ENCODE data around the gene PCP4. TPM values are rescaled to one million over a fixed set of nuclear protein-coding genes. Genes with fewer than 3 reads are reported as not detected.

PCP4 gene
- total RNA-seq, 1 experiment from 2014 or later, result not detected

DNA sequence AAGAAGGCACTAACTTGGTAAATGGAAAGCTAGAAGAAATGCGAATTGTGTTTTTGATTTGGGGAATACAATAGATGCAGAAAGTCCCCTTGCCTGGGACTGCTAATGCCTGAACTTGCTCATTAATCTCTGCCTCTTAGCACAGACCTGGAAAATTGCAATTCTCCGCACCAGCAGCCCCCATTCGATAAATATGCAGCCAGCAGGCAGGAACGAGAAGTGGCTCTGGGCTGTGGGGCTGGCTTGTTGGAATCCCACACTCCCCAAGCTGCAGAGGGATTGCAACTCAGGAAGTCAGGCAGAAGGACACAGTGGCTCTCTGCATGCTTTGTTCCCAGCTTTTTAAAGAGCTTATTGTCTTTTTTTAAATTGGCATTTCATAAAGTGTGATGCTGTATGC, 51.3 kb downstream of the PCP4 start:
- DNase-seq (ENCODE audit: low read depth), result no peak

DNA sequence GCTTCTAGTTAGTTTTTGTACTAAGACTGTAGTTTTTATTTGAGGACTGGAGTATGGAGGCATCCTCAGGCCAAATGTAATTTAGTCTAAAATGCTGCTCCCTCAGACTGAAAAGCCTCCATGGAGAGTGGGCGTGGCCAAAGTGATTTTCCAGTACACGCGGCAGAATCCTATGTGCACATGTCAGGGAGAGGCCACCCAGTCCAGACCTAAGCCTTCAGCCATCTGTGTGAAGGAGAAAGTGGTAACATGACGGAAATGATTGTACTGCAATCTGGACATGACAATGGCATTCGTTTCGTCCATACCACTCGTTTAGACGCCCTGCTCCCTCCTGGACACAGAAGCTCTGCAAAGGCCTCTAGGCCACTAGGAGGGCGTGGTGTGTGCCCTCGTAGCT, 56.2 kb downstream of the PCP4 start:
- no peak for DNase-seq (ENCODE audit: low read depth)

DNA sequence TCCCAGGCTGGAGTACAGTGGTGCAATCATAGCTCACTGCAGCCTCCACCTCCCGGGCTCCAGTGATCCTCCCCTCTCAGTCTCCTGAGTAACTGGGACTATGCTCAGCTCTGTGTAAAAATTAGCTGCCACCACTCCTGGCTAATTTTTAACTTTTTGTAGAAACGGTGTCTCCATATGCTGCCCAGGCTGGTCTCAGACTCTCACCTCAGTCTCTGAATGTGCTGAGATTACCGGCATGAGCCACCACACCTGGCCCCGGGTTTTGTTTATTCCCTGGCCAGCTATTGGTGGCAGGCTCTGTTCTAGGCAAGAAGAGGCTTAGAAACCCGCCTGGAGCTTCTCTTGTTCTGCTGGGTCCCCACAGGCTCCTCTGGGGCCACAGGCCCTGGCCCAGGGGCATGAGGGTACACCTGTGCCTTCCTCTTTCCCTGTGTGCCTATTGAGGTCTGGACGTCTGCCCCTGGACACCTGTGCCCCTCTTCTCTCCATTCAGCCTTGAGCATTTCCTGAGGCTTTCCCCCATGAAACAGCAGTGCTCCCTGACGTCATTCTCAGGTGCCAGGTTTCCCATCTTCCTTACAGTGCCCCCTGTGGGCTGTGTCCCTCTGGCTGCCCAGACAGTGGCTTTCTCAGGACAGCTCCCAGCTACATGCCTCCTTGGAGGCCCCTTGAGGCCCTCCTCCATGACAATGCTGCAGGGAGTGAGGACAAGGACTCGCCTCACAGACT, 57.5 kb downstream of the PCP4 start:
- no peak for DNase-seq (ENCODE audit: low read depth)

DNA sequence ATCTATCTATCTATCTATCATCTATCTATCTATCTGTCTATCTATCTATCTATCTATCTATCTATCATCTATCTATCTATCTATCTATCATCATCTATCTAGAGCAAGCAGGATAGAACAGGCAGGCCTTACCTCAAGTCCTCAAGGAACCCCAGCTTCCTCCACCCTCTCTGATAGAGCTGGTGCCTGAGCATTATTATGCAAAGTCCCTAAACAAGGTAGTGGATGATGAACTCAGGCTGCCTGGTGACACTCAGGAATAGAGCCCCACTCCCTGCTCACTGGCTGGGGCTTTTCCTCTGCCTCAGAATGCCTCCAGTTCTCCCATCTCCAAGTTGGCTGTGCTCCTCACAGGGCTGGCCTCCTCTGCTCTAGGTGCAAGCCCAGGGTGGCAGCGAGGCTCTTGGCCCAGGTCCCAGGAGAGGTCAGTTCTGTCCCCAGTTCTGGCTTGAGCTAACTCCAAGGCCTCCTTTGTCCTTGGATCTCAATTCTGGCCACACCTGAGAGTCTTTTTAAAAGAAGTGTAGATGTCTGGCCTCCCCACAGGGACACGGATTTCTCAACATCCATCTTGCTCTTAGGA, 60.2 kb downstream of the PCP4 start:
- no peak for DNase-seq (ENCODE audit: low read depth)

DNA sequence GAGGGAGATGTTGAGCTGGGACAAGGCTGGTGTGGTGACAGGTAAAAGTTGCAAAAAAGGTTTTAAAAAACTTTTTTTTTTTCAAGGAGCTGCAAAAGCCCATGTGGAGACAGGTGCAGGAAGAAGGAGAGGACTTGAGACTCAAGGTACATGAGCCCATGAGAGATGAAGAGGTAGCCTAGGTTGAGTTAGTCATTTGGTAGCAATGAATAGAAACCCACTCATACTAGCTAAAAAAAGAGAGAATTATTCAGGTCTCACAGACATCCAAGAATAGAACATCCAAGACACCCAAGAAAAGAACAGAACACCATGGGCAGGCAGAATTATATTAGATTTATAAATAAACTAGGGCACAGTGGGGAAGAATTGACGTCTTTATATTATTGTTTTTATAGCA, 65.1 kb downstream of the PCP4 start:
- DNase-seq (ENCODE audit: low read depth), result no peak

DNA sequence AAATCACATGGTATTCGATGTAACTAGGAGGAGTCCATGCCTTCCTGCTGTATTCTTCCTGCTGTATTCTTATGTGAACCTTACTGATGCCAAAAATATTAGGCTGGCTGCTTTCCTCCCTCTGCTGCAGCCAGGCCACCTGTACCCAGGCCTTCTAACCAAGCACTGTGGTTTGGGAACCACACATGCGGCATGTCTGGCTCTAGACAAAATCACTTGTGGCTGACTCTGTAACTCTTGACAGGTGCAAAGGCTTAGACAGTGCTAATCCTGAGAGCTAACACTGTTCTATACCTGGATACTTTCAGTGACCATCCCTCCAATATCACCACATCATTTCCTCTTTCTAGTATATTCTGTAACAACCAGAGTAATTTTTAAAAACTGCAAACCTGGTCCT, 67.7 kb downstream of the PCP4 start:
- DNase-seq (ENCODE audit: low read depth), result no peak

DNA sequence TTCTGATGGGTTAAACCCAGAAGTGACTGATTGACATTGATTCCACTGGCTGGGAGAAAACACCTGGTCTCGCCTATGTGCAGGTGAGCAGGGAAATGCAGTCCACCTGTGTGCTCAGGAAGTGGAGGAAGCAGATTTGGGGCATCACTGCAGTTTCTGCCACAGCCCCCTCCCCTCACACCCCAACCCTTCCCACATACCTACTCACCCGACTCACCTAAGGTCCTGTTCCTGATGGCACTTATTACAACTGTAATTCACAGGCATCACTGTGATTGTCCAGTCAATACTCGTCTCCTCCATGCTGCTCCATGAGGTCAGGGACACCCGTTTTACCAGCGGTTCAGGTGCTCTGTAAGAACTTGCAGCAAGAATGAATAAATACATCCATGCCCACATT, 68.5 kb downstream of the PCP4 start:
- DNase-seq (ENCODE audit: low read depth), result no peak

DNA sequence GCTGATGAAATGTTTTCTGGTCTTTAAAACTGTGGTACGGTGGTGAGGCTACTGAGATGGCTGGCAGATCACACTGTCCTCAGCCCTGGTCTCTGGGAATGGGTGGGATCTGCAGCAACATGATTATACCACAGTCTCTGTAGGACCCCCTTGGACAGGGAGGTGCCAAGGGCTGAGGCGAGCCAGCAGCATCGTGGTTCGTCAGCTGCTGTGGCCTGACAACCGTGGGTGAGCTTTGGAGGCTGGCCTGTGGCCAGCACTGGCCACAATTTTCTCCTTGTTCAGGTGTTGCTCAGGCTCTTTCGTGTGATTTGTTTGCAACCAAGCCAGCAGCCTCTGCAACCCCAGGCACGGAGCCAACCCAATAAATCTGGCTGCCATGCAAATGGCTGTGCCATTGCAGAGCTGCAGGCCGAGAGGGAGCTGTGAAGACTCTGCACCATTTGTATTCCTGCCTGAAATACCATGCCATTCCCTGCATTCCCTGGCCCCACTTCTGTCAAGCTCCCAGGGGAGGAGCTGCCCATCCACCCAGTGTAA, 70.9 kb downstream of the PCP4 start:
- no peak for DNase-seq (ENCODE audit: low read depth)

DNA sequence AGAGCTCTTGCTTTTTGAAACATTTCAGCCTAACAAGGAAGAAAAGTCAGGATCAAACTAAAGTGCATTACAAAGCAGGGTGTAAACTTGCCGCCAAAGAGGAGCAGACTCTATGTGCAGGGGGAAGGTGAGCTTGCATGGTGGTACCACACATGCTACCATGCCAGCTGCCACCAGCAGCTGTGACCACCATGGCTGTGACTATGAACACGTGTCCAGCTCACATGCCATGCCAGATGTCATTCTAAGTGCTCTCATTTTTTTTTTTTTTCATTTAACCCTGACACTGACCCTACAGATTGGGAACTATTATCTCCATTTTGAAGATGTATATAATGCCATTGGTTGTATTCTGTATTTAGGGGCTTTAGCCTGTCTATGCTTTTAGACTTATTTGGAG, 79.0 kb downstream of the PCP4 start:
- DNase-seq (ENCODE audit: low read depth), result no peak

DNA sequence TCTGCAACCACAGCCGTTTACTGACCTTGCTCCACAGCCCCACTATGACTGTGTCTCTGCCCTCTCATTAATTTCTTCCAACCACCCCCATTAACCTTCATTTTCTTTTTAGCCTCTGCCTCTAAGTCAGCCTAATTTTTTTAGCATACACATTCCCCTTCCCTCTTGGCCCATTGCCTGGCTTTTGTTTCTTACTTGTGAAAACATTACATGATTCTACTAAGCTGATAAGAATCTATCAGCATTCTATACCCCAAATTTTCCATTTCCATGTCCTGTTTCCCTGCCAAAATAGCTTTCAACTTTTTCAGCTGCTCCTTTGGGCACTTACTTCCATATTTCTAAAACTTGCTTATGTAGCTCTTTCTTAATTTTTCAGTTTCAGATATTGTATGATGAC, 79.8 kb downstream of the PCP4 start:
- no peak for DNase-seq (ENCODE audit: low read depth)

DNA sequence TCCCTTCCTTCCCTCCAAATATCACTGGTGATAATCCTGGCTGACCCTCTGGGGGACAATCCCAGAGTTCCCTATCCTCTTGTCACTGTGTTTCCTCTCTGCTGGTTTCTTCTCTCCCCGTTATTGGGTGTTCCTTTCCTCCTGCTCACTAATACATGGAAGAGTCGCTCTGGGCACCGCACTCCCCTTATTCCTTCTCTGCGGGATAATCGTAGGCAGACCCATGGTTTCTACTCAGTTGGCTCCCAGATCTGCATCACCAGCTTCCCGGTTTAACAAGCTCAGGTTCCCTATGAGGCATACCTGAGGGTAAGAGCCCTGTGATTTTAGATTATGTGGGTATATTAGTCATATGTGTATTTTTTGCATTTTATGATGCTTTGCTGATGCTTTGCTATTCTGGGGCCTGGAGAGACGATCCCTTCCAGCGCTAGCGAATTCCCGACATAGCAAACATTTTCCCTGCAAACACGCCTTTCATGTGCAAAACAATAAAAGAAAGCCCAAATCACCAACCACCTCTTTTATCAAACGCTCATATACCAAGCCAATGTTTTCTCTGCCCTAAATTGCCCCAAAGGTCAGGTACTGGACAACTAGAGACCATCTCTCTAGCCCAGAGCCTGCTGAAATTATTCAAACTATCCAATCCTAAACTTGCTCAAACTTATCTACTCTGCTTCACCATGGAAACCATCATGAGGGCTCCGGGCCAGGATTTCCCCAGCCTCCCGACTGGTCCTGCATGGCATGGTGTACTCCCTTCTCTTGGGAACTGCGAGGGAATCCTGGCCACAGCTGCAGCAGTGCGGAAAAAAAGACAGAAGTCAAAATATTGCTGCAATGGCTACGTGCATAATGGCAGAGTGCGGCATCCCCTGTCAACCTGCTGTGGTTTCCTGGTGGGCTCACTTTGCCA, 84.2 kb downstream of the PCP4 start:
- no peak for DNase-seq (ENCODE audit: low read depth)

DNA sequence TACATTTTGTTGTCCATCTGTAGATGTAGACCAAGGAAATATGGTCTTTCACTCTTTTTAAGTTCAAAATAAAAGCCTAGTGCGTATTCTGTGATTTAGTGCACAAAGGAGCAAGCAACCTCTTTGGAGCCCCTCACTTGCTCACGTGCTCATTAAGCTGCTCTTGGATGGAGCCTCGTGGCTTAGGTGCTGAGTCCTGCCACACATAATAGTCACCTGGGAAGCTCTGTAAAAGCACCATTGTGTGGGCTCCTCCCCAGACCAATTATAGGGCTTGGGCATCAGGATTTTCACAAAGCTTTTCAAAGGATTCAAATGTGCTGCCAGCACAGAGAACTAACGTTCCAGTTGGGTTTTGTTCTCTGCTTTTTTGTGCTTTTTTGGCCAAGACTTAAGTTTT, 85.0 kb downstream of the PCP4 start:
- no peak for DNase-seq (ENCODE audit: low read depth)

DNA sequence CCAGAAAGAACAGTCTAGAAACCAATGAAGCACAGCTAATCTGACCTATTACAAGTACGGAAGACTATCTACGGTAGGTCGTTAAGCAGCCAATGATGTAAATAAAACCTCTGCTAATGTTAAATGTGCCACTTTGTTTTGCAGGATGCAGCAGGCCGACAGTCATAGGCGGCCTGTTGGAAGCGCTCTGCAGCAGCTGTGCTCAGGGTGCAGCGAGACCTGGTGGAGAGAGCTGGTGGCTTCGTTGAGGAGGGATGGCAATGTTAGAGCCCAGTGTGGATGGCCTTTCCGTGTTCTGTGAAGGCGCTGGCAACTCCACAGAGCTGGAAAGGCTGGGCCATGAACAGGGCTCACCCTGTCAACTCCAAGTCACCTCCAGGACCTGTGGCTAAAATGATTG, 87.3 kb downstream of the PCP4 start:
- no peak for DNase-seq (ENCODE audit: low read depth)

DNA sequence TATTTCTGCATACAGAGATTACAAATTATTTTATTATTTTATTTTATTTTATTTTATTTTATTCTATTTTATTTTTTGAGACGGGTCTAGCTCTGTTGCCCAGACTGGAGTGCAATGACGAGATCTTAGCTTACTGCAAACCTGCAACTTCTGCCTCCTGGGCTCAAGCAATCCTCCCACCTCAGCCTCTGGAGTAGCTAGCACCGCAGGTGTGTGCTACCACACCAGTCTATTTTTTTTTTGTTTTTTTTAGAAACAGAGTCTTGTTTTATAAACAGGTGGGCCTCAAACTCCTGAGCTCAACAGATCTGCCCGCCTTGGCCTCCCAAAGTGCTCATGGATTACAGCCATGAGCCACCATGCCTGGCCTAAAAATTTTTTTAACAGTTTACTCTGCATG, 88.1 kb downstream of the PCP4 start:
- no peak for DNase-seq (ENCODE audit: low read depth)

DNA sequence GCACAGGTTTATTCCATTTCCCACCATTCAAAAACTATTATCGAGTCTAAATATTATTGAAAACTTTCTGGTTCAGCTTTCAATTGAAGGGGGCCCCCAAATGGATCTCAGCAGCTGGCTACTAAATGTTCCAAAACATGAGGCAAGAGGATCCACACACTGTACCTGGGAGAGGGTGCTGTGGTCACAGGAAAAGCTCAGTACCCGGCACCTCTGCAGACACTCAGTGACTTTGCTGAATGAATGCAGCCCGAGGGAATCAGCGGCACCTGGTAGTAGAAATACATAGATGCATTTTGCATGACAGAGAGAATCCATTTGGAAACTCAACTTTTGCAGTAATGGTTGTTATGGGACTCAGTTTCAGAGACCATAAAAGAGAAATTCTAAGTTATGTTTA, 89.3 kb downstream of the PCP4 start:
- DNase-seq (ENCODE audit: low read depth), result no peak

DNA sequence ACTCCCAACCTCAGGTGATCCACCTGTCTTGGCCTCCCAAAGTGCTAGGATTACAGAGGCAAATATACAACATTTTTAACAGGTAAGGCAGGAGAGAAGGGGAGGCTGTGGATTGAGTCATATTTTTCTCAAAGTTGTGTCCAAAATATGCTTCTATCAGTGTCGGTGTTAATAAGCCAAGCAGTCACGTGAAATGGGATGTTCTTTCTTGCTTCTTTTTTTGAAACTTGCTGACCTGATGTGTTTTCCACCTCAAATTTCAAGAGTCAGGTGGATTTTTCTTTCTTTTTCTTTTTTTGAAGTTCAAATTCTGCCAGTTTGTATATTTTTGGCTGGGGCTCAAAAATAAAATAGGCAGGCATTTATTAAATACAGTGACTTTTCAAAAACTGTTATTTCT, 91.5 kb downstream of the PCP4 start:
- no peak for DNase-seq (ENCODE audit: low read depth)

DNA sequence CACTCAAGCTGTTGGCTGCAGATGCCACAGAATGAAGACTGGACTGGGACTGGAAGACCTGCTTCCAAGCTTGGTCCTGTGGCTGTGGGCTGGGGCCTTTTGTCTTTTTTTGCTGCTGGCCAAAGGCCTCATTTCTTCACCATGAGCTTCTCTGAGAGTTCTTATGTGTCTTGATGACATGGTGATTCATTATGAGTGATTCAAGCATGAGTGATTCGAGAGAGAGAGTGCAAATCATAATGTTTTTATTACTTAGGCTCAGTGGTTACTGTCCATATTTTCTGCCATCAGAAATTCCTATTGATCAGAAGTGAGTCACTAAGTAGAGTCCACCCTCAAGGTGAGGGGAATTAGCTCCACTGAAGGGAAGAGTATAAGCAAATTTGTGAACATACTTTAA, 94.0 kb downstream of the PCP4 start:
- no peak for DNase-seq (ENCODE audit: low read depth)

DNA sequence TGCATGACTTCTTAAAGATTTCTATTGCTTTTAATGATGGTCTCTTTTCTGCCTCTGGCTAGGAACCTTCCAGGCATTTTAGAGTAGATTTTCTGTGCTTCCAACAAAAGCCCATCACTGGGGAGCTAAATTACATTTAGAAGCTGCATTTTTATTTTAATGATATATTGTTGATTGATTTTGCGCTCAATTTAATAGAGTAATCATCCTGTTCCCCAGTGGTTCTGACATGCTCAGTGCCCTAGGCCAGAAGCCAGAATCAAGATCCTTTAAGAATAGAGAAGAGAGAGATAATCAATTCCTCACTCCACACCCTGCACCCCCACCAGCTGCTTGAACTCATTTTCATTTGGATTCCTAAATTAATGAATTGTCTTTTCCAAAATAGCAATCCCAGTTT, 97.8 kb downstream of the PCP4 start:
- DNase-seq (ENCODE audit: low read depth), result no peak

DNA sequence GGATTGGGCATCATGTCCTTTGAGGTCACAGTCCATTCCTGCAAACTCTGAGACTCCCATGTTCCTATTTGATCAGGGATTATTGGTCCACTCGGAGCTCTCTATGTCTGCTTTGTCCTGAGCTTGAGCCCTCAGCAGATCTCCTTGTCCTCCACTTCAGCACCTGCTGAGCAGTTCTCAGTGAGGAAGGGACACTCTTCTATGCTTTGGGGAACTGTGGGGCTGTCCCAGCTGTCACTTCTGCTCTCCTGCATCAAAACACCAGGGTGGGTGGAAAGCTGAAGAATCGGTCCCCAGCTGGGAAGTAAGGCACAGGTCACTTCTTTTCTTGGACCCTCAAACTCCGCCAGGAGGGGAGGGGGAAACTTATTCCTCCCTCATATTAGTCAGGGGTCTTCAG, 99.5 kb downstream of the PCP4 start:
- no peak for DNase-seq (ENCODE audit: low read depth)

DNA sequence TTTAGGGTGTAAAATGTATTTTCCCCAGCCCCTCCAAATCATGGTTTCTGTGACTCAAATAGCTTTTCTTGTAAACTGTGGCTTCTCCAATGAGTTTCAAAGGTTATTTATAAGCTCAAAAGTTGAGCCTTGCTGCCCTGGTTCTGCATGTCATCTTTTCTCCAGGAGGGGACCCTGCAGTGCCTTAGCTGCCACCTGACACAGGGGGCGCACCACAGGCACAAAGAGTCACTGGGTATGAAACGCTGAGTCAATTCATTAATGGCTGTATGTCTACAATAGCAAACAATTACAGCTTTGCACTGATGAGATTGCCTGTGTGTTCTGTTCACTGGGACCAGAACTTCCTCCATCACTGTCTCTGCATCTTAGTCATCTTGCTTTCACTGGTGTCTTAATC, 100.8 kb downstream of the PCP4 start:
- DNase-seq (ENCODE audit: low read depth), result no peak

DNA sequence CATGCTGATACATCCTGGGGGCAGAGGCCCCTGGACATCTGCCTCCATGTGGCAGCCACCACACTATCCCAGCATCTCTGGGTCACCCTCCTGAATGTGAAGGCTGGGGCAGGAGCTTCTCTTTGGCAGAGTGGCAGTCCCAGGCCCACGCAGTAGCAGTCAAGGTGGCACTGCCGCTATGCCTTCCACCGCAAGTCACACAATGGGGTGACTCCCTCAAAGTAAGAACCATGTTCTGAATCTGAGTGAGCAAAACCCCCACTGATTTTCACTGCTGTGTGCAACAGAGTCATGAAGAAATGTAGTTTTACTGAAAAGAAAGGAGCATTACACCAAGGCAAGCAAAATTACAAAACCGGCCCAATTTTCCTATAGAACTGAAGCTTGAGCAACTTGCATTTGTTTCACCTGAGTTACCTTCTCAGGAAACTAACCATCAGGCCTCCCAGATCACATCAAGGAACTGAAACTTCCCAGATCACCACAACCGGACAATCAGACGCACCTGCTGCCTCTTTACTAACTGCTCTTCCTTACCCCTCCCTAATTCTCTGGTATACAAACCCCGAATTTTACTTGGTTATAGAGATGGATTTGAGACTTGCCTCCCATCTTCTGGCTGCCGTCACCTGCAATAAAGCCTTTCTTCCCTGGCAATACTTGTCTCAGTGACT, 102.6 kb downstream of the PCP4 start:
- no peak for DNase-seq (ENCODE audit: low read depth)

DNA sequence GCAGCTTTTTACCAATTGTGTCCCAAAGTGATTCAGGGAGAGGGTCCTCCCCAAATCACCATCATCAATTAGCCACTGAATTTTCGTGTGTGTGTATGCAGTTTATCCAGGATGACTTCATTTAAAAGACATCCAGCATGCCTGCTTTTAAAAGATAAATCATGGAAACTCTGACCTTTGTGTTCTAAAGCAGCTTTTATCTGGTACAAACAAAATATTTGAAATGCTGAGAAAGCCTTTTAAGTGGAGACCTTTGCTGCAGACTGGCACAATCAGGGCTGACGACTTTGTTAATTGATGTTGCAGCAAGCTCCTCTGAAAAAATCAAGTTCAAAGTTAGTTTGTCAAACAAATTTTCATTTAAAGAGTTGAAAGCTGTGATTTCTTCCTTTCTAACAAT, 104.7 kb downstream of the PCP4 start:
- no peak for DNase-seq (ENCODE audit: low read depth)
